Activated CD4-positive, alpha-beta T cell treated with anti-CD3 and anti-CD28 coated beads, Interleukin-2, amount 50 U/mL, for 4 hours (primary cell): ENCODE measurements around the gene TMSB10.
A peak's percentile ranks its signal among the peaks of the same experiment; 100 is the strongest.

Experiments
- DNase-seq, 2 experiments: peaks; one replicate each; pipeline ENCODE4 v3.0.0-alpha.2; 2020

Gene TMSB10

GRCh38 chr2:84880645-84881521, 24.6 kb upstream of the TMSB10 start, which contains the start of gene TRABD2A:
Gene TRABD2A (minus strand): TSS chr2:84881084. CDS start chr2:84881039, 45 bp downstream.
- DNase-seq = peak; percentile 37 to 38

GRCh38 chr2:84881581-84882413, 23.7 kb upstream of the TMSB10 start:
- DNase-seq = peak; percentile 84 to 88

DNA sequence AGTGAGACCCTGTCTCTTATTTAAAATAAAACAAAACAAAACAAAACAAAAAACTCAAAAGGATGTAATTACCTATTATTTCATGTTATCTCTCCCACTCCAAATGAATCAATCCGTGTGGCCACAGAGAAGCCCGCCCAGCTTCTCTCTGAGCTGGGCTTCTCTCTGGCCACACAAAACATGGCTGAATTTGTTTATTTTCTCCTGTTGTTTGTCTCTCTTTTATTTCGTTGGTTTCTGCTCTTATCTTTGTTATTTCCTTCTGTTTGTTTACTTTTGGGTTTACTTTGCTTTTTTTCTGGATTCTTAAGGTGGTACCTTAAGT, 23.1 kb upstream of the TMSB10 start:
- no peak for DNase-seq

DNA sequence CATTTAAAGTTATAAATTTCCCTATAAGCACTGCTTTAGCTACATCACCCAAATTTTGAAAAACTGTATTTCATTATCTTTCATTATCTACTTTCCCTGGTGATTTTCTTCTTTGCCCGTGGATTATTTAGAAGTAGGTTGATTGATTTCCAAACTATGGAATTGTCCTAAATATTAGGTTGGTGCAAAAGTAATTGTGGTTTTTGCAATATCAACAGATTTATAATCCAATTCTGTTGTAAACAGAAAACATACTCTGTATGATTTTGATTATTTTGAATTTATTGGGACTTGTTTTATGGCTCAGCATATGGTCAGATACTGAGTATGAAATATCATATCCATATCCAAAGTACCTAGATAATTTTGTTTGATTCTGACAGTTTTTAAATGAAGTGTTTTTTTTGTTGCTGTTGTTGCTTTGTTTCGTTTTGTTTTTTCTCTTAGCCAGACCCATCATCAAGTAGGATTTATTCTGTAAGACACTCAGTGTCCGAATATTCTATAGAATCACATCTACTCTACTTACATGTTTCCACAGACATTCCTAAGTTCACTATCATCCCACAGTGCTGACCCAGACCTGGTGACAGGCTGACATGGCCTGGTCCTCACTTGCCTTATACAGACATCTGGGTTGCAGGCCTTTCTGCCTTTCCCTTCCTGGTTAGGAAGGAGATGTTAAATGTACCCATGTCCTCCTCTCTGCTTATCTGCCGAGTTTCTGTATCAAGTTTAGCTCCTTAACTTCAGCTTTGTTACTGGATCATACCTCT, 22.5 kb upstream of the TMSB10 start:
- no peak for DNase-seq

DNA sequence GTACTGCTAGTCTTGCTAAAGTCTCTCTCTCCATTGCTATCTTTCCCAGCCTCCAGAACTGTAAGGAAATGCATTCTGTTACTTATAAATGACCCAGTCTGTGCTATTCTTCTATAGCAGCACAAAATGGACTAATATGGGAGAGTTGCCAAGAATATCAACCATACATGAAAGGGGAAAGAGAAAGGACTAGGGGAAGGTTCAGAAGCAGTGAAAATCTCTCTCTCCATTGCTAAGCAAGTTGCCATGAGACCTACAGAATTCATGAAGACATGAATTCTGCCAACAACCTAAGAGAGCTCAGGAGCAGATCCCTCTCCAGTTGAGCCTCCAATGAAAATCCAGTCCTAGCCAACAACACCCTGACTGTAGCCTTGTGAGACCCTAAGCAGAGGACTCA, 21.0 kb upstream of the TMSB10 start:
- DNase-seq = no peak

- DNase-seq = no peak
These were observed 20.3 kb upstream of the TMSB10 start for GRCh38 chr2:84885111-84885510.

- DNase-seq = no peak
These were observed 18.7 kb upstream of the TMSB10 start for GRCh38 chr2:84886791-84887190.

DNA sequence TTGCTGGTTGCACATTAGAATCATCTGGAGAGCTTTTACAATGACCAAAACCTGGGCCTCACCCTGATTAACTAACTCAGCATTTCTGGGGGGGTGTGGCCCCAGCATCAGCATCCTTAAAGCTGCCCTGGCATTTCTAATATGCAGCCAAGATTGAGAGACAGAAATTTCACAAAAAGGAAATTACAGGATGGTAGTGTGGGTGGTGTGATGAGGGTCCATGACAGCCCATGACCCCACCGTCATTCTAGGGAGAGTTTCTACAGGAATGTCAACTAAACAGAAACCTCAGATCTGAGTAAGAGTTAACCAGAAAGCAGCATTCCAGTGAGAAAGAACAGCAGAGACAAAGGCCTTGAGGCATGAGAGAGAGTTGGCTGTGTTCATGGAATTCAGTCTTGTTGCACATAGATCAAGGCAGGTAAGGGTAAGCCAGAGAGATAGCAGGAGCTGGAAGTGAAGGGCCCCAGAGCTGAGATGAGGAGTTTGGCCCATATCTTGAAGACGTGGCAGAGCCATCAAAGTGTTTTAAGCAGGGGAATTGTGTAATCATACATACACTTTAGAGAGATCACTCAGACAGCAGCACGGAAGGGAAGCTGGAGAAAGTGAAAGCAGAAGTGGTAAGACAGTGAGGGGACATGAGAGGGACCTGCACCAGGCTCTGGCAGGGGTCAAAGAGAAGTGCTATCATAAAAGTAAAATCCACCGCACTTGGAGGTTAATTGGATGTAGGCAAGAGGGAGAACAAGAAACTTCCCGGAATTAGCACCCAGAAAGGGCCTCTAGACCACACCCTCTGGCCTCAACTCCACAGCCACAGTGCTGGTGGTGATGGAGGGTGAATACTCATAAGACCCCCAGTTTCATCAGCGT, 16.8 kb upstream of the TMSB10 start:
- DNase-seq = peak in 1 of 2 experiments; percentile 43

DNA sequence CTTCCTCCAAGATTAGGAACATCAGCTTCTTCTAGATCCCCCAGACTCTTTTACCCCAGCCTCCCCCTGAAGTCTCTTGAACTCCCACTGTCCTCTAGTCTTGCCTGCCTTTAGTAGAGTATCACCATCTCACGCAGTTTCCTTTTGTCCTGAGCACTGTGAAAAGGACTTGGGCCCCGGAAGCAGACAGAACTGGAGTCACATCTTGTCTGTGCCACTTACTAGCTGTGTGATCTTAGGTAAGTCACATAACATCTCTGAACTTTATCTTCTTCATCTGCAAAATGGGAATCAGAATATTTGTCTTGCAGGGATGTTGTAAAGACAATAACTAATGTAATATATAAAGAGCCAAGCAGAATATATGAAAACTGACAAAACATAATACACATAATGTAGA, 16.1 kb upstream of the TMSB10 start:
- no peak for DNase-seq

DNA sequence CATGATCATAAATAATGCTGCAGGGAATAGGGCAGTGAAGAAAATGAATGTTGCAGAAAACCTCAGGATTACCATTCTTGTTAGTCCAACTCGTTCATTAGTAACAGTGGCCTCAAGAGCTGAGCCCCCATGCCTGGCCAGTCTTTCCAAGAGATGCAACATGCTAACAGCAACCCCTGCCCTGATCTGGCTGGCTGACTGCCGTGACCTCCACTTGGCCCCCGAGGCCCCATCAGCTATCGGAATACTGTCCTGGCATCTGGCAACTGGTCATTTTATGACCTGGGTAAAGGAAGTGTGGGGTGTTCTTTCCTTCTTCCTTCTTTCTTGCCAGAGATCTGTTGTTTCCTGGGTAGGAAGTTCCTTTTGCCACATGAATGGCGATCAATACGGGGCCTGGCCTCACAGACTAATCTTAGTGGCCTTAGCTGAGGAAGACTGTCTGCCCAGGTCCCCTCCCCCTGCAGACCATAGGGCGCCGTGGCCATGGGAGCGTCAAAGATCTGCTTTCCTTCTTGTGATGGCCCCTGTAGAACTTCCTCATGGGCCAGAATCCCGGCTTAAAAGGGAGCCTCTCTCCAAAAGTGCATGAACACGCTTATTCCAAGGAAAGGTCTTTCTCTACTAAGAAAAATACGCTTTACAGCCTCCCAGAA, 14.0 kb upstream of the TMSB10 start:
- no peak for DNase-seq

DNA sequence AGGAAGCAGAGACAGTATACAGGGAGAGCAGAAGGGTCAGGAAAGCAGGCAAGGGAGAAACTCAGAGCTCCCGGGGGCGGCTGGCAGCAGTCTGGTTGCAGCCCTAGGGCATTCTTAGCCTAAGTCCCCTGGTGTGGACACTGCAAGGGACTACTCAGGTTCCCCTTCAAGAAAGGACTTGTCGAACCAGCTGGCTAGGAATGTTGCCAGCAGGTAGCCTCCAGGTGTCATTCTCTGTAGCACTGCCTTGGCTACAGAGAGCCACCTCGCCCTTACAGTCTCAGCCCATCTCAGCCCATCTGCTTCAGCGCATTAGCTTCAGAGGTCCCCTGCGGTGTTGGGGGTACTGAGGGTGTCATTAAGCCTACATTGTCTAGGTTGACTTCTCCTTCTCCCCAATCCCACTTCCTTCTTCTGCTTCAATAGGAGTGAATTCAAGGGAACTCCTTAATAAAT, 11.3 kb upstream of the TMSB10 start:
- no peak for DNase-seq

DNA sequence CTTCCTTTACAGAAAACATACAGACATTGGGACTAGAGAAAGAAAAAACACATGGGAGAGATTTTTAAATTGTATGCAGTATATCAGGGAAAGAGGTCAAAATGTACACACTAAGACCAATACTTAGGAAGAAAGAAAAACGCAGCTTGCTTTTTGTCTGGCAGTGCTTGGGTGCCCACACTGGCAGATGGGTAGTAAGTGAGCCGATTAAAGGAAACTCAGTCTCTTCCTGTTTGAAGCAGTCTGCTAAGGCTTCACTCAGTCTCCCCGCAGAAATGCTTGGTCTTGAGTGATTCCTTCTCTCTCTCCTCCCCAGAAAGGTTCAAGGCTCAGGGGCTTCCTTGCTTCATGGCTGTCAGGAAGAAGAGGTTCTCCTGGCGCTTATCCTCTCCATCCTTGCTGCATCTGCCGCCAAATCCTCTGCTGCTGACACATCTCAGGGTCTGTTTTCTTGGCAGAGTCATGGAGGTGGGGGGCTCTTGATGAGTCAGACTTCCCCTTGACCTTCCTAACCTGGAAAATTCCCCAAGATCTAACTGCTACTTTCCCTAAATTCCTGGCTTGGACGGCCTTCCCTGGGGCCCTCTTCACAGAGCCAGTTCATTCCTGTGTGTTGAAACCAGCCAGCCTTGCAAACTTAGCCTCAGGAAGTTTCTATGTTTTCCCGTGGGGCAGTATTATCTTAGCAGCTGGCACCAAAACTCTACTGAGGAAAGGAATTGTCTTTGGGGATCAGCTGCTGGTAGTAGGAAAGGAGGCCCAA, 10.5 kb upstream of the TMSB10 start:
- DNase-seq = no peak

DNA sequence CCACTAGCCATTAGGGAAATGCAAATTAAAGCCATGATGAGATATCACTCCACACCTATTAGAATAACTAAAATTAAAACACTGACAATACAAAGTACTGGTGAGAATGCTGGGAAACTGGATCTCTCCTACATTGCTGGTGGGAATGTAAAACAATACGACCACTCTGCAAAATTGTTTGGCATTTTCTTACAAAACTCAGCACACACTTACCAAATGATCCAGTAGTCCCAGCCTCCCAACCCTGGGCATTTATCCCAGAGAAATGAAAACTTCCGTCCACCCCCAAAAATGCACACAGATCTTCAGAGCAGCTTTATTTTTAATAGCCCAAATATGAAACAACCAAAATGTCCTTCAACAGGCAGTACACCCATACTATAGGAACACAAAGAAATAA, 8.9 kb upstream of the TMSB10 start:
- no peak for DNase-seq

DNA sequence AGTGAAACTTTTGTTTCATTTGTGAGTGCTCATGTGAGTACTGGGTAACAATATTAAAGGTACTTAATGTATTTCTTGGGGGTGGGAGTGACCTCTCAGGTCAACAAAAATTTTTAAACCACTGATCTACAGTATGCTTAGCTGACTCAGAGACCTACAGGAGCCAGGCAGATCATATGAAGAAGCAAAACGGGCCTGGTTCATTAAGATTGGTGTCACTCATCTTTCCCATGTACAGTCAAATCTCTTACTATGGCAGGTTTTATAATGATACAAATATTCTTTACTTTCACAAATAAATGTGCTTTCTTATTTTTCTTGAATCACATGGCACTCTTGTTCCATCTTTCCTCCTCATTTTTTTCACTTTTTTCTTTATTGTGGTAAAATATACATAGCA, 7.7 kb upstream of the TMSB10 start:
- DNase-seq = no peak

DNA sequence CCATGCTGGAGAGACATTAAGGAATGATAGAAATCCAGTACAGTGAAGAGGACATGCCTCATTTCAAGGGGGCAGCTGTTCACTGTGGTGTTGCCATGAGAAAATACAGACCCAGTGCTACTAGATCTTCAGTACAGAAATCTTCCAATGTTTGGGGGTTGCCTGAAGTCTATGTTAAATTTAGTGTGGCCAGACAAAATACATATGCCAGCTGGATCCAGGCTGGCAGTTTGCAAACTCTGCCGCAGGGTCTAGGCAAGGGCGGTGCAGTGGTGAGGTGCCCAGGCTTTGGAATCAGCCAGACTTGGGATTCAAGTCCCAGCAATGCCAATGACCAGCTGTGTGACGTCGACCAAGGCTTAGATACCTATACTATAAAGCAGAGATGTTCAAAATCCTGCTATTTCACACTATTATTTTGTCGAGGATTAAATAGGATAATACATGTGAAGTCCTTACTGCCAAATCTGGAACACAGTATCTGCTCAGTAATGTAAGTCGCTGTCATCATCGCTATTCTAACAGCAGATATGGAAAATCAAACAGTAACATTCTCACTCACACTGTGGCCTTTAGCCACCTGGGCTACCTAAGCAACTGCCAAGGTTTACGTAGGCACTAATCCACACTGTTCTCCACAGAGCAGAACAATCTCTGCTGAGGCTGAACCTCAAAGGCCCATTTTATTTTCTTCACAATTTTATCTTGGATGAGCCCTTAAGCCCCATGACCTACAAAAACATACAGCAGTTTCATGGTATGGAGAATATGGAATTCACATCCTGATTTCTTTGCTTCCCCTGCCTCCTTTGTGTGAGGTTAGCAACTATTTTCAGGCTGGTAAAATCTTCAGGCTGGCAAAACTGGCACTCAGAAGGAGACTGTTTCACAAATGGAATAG, 5.9 kb upstream of the TMSB10 start:
- DNase-seq = no peak

GRCh38 chr2:84900971-84901370, 4.5 kb upstream of the TMSB10 start:
- DNase-seq = no peak

DNA sequence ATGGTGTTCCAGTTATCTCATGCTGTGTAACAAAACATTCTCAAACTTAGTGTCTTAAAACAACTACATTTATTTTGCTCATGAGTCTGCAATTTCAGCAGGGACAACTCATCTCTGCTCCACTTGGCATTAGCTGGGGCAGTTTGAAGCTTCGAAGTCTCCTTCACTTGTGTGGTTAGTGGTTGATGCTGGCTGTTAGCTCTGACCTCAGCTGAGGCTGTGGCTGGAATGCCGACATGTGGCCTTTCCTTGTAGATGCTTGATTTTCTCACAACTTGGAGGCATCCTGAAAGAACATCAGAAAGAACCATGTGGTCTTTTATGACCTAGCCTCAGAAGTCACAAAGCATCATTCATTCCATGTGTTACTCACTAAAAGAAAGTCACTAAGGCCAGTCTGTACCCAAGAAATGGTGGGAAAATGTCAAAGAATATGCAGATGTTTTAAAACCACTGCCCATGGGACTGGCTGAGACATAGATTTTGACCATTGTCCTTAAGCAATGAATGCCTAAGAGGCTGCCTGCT, 3.8 kb upstream of the TMSB10 start:
- DNase-seq = no peak

DNA sequence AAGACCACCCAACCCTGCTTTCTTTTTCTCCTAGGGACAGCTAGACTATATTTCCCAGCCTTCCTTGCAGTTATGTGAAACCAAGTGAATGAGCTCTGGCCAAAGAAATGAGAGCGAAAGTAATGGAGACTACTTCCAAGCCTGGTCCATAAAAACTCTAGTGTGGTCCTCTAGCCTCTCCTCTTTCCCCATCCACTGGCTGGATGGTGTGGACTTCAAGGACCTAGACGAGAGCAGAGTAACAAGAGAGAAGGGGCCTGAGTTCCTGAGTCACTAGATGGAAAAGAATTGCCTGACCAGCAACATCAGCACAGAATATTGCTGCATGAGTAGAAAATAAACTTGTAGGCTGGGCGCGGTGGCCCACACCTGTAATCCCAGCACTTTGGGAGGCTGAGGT, 2.9 kb upstream of the TMSB10 start:
- DNase-seq = no peak

DNA sequence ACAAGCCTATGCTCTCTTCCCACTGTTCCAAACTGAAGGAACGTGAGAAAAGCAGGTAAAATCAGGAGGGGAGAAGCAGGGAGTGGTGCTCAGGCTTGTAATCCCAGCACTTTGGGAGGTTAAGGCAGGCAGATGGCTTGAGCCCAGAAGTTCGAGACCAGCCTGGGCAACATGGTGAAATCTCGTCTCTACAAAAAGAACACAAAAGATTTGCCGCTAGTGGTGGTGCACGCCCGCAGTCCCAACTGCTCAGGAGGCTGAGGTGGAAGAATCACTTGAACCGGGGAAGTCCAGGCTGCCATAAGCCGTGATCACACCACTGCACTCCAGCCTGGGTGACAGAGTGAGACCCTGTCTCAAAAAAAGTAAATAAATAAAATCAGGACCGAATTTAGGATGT, 1.3 kb upstream of the TMSB10 start:
- no peak for DNase-seq
